Measurements from ENCODE around the gene OGFOD2.

The OGFOD2 gene

GRCh38 chr12:122977655-122978392, 2.8 kb downstream of the OGFOD2 start:
- no peak for DNase-seq

GRCh38 chr12:122978507-122978955, 3.5 kb downstream of the OGFOD2 start:
- DNase-seq: no peak

GRCh38 chr12:122979001-122979907, 4.2 kb downstream of the OGFOD2 start:
- no peak for DNase-seq

DNA sequence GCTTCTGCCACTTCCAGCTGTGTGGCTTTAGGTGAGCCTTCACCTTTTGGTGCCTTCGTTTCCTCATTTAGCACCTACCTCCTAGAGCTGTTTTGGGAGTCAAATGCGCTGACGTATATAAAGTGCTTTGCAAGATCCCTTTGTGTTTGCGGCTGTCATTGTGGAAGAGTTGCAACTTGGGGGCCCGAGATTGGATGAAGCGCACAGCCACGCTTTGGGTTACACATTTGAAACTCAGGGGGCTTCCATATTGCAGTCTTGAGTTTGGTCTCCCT, 4.8 kb downstream of the OGFOD2 start:
- DNase-seq: no peak

GRCh38 chr12:122980183-122981035, 5.4 kb downstream of the OGFOD2 start, which contains the start of gene ARL6IP4:
Gene ARL6IP4 (plus strand): TSS chr12:122980681. CDS start chr12:122981140, 459 bp downstream.
- DNase-seq: peak; percentile 37 to 71 (median 43)

- DNase-seq: no peak
Measured at GRCh38 chr12:122981036-122981471, 6.0 kb downstream of the OGFOD2 start.

- no peak for DNase-seq
Measured at GRCh38 chr12:122981587-122982476, 6.8 kb downstream of the OGFOD2 start.

DNA sequence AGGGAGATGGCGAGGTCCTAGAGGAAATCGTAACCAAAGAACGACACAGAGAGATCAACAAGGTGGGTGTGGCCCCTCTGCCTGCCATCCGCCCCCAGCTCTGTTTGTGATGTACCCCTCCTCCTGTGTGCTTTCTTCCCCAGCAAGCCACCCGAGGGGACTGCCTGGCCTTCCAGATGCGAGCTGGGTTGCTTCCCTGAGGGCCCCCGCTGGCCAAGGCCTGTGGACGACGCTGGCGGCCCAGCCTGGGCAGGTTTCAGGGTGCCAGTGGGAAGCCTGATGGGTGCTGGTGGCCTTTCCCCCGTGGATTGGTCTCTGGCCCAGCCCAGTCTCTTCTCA, 7.4 kb downstream of the OGFOD2 start:
- no peak for DNase-seq

DNA sequence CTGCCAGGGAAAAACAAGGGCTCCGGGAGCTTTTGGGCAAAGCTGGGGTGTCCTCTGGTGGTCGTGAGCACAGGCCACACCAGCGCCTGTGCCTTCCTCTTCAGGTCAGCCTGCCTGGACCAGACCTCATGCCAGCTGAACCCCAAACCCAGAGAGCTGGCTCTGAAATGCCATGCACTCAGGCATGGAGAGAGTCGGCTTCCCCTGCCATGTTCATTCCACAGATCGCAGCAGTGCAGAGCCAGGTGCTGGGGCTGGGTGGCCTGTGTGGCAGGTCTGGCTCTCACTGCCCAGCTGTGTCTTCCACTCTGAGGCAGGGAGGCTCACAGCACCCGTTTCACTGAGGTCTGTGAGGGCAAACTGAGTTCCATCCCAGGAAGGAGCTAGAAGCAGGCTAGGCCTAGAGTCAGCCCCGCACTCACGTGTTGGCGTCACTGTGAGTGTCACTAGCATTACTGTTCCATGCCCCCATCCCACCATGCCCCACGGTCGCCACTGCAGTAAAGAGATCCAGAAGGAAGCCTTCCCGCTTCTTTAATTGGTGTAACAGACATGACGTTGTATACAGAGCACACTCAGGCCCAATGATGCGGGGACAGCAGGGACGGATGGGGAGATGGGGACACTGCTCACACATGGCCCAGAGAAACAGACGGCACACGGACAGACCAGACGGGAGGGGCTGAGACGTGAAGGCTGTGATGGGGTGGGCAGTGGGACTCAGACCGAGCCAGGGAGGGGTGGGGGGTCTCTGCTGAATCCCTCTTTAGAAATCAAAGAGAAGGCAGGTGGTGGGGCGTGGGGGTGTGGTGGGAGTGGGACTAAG, 8.1 kb downstream of the OGFOD2 start:
- DNase-seq: no peak

DNA sequence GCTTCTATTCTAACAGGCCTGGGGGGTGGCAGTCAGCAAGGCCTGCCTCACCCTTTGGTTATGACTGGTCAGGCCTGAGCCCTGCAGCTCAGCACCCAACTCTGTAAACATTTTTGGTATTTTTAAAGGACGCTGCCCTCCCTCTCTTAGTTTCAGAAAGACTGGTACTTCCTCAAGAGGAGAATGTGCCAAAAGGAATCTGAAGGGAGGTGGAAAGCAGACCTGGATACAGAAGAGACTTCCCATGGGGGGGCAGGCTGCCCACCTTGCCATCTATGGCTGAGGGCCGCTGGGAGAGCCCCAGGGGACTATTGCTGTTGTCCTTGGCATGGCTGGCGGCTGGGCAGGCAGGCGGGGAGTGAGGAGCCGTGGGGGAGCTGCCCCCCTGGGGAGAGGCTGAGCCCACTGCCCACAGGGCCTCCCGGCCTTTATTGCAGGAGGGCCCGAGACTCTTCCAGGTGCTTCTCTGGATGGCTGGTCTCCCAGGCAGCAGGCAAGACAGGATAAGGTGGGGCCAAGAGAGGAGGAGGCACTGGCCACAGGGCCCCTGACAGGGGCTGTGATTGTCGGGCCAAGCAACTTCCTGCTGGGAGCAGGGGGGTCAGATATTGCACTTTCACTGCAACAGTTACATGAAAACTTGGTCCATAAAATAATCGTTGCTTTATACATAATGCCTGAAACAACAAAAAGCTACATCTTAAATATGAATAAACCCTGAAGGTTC, 8.9 kb downstream of the OGFOD2 start:
- DNase-seq: no peak

GRCh38 chr12:122984612-122985337, 9.7 kb downstream of the OGFOD2 start:
- no peak for DNase-seq

GRCh38 chr12:122985338-122986257, 10.6 kb downstream of the OGFOD2 start:
- no peak for DNase-seq

DNA sequence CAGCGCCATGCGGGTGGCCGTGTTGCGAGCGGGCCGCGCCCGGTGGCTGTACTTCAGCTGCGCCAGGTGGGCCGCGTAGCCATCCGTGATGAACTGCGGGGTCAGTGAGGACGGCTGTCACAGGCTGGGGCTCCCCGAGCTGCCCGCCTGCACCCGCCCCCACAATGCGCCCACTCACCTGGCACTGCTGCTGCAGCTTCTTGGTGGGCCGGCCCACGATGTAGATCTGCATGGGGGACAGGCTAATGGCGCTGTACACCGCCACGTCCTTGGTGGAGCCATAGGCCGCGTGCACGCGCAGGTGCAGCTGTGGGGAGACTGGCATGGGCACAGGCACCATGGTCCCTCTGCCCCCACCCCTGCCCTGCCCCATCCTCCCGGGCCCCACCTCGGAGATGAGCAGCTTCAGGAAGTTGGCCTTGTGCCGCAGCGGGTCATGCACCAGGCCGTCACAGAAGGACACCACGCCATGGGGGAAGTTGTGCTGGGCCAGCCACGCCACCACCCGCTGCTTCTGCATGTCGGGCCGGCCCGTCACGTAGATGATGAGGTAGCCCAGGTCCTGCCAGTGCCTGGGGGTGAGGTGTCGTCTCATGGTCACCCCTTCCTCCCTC, 11.3 kb downstream of the OGFOD2 start:
- no peak for DNase-seq

DNA sequence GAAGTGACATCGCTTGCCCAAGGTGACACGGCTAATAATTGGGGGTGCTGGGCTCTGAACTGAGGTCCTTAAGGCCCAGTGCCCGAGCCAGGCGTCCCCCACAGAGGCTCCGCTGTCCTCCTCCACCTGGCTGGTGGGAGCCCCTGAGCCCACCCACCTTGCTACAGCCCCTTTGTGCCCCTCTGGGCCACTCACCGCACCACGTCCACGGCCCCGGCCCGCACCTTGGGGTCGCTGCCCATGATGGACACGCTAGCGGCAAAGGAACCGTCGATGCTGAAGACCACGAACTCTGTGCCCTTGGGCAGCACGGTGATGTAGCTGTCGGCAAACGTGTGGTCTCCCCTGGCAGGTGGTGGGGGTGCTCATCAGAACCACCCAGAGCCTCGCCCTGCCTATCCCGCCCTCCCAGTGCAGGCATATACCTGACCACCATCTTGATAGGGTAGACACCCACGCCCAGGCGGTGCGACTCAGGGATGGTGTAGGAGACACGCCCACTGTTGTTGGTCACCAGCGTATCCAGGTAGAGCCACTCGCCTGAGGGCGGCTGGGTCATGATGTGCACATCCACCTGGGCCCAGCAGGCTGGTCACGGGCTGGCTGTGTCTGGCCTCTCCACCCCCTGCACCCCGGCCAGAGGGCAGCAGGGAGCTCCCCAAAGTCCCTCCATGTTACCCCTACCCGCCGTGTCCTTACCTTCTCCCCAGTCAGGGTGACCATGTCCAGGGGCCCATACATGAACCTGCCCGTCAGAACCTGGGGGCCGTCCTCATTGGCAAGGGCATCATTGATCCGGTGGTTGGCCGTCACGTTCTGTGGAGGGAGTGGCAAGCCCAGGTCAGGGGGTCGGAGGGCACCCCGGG, 12.3 kb downstream of the OGFOD2 start:
- no peak for DNase-seq

- no peak for DNase-seq
Measured at GRCh38 chr12:122988036-122988435, 13.0 kb downstream of the OGFOD2 start.

DNA sequence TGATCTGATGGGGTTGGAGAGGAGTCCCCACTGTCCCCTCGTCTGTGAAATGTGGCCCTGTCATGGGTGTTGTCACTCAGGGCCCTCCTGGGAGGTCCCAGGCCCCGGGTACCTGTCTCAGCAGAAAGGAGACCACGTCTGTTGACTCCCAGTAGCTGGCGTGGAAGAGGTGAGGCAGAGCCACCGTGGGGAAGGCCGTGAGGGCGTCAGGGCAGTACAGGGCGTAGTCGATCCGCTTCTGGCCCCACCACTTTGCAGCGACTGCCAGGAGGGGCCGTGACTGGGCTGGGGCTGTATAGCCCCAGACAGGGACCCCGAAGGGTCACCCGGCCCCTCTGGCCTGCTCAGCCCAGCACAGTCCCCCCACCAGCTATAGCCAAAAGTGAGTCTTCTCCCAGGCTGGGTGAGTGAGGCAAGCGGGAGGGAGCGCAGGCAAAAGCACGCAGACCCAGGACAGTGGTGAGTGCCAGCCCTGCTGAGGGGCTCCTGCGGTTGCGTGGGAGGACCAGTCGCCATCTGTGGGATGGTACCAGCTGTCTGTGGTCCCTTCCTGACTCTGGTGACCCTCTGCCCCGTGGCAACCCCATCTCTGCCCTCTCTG, 13.7 kb downstream of the OGFOD2 start:
- no peak for DNase-seq
